Heart left ventricle (tissue), 16 donors: ENCODE results near the gene GNRH2. TPM values are rescaled to one million over a fixed set of nuclear protein-coding genes. Genes with fewer than 3 reads are reported as not detected.
A peak's percentile ranks its signal among the peaks of the same experiment; 100 is the strongest.

Experiments used
- ATAC-seq, 4 donors: fragments of 200-7000 bp; cut with Tn5 transposase; one replicate each; pipeline ENCODE4 v1.9.1; 2020 to 2022; ENCODE audit warnings: moderate library complexity in 4 of 4, mild to moderate bottlenecking in 3 of 4, moderate number of reproducible peaks in 1 of 4
- DNase-seq, 5 donors: peaks; one replicate each; pipeline ENCODE4 v3.0.0-alpha.2; 2020
- H3K27ac ChIP-seq, 12 donors: fragments of 200-600 bp; sonication (generic) in 4 of 12; one replicate each; pipeline versions ENCODE4 v1.5.0 to v1.8.0; 2016 to 2022; ENCODE audit warnings: mild to moderate bottlenecking in 2 of 12
- H3K27me3 ChIP-seq, 9 donors: fragments of 200-600 bp; sonication (generic) in 2 of 9; one replicate each; pipeline versions ENCODE4 v1.5.1 to v1.8.0; 2016 to 2022; ENCODE audit warnings: mild to moderate bottlenecking in 3 of 9
- H3K36me3 ChIP-seq, 9 donors: fragments of 200-600 bp; sonication (generic) in 2 of 9; one replicate each; pipeline versions ENCODE4 v1.5.0 to v1.8.0; 2018 to 2022; ENCODE audit warnings: mild to moderate bottlenecking in 2 of 9
- H3K4me1 ChIP-seq, 12 donors: fragments of 200-600 bp; sonication (generic) in 4 of 12; one replicate each; pipeline versions ENCODE4 v1.5.0 to v1.8.0; 2016 to 2022; ENCODE audit warnings: mild to moderate bottlenecking in 3 of 12
- H3K4me3 ChIP-seq, 12 donors: fragments of 200-600 bp; sonication (generic) in 4 of 12; one replicate each; pipeline versions ENCODE4 v1.5.0 to v1.8.0; 2017 to 2022; ENCODE audit warnings: mild to moderate bottlenecking in 9 of 12, moderate library complexity in 4 of 12
- H3K9me3 ChIP-seq, 12 donors: fragments of 200-600 bp; sonication (generic) in 4 of 12; one replicate each; pipeline versions ENCODE4 v1.5.0 to v1.8.0; 2016 to 2022; ENCODE audit warnings: mild to moderate bottlenecking in 1 of 12
- CTCF ChIP-seq, 12 donors: fragments of 200-600 bp; sonication (generic) in 4 of 12; IDR thresholded peaks; one replicate each; pipeline versions ENCODE4 v1.5.0 to v1.8.0; 2018 to 2022; ENCODE audit warnings: antibody characterized with exemption in 12 of 12, mild to moderate bottlenecking in 5 of 12
- POLR2A ChIP-seq, 2 donors: fragments of 450-650 bp; IDR thresholded peaks; one replicate each; pipeline ENCODE4 v1.6.1; 2017; ENCODE audit warnings: antibody characterized with exemption in 2 of 2, mild to moderate bottlenecking in 2 of 2, moderate library complexity in 2 of 2
- WGBS, 4 donors: extraction: QIAGEN DNeasy Blood & Tissue Kit in 2 of 4; methylation state at CpG; one replicate each; pipeline versions ENCODE4 v1.1.5 to v1.1.7; 2013 to 2018; 5-methylcytosine and 5-hydroxymethylcytosine counted together
- intact Hi-C, 10 donors: fragments of 100-400 bp; cut with DNase I; formaldehyde crosslinking; loops; one replicate each; pipeline versions ENCODE4 v1.11.1 to v1.14.2; 2022
- polyA plus RNA-seq, 2 donors: library from polyadenylated mRNA; stranded (reverse); fragments of 200-250 nt; gene quantifications; one replicate each; pipeline ENCODE4 v1.2.3, GENCODE V29; 2013
- total RNA-seq, 9 donors: library from RNA; depleted of rRNA in 2 of 9; stranded (reverse); fragments of >200 nt in 2 of 9; fragmentation: NEBNext Ultra II Directional in 3 of 9; extraction: Animal tissue kit (Norgen Biotek cat#: 25700) in 3 of 9; gene quantifications; one replicate each; pipeline versions ENCODE4 v1.1.0 to v1.2.4, GENCODE V29; 2016 to 2023
- donor health status: ischemic (EF 13 %, LVEDD 7.1; RV severe dilation, severe dysfunction).
- donor health status: healthy with polysubstance abuse.
- donor health status: DM: no; HTN: yes; CAD: no.
- donor health status: DM: no; HTN: no; CAD: no.
- donor health status: ischemic (EF 25% LVEDD 6.9; RV normal size, moderate dysfunction).
- donor health status: ischemic (EF 25% LVEDD 5.7; RV mildly dilated, moderate dysfunction).
- donor health status: healthy.
- donor health status: DM: yes; HTN: yes; CAD: no.
- donor health status: ischemic (EF 35%, LVEDD 5.7; RV mildly dilated, moderate dysfunction).
- donor health status: nonischemic (EF 11% LVEDD 7.7; RV severe dilation, severe dysfunction).
- donor health status: DM: yes; HTN: yes; CAD: no.
- donor health status: PGD.
- donor health status: ischemic (EF 29% LVEDD 5.4; RV normal size, mild dysfunction).
- donor health status: nonischemic (EF 23%, LVEDD 6.1; RV moderate dilation, normal function).

Gene GNRH2
- total and polyA plus RNA-seq, 11 donors = 0.48 TPM; not detected in 10

GRCh38 chr20:3042625-3043024, 797 bp upstream of the GNRH2 start:
- Histone ChIP-seq H3K27me3 (no peaks in the 10 kb centered on the region), H3K27ac (peak overlapping the region in 11 of 12 donors; percentile 48 to 73 (median 66)), H3K9me3 (no peaks in the 10 kb centered on the region), H3K4me1 (peaks cover 0 to 39% (median 26%) of the 10 kb centered on the region in 12 donors), H3K4me3 (no peak overlapping the region), H3K36me3 (peaks cover 0 to 34% (median 31%) of the 10 kb centered on the region in 9 donors)
- intact Hi-C loops = no loop called here
- peak in 4 of 5 donors; percentile 52 to 74 (median 64) for DNase-seq
- TF ChIP-seq POLR2A (IDR thresholded peaks at IDR 0.05) = no peak
- no peak for TF ChIP-seq CTCF (IDR thresholded peaks at IDR 0.05)
- WGBS, 4 donors = 83 to 89% (median 85%) methylated on average over 5 of the region's 5 CpGs
- peak in 1 of 4 donors; percentile 21 for ATAC-seq

GRCh38 chr20:3044336-3044965, 1.0 kb downstream of the GNRH2 start:
- H3K9me3 ChIP-seq = no peaks in the 10 kb centered on the region
- no peak for ATAC-seq
- H3K27ac ChIP-seq = peak overlapping the region in 6 of 12 donors; percentile 91 to 97 (median 94)
- peak in 1 of 5 donors; percentile 37 for DNase-seq
- peaks cover 0 to 39% (median 26%) of the 10 kb centered on the region in 12 donors for H3K4me1 ChIP-seq
- intact Hi-C loops = no loop called here
- WGBS, 4 donors = 94 to 100% (median 96%) methylated on average over 8 of the region's 8 CpGs
- peaks cover 0 to 34% (median 30%) of the 10 kb centered on the region in 9 donors for H3K36me3 ChIP-seq
- peak overlapping the region in 1 of 12 donors; percentile 77 for H3K4me3 ChIP-seq
- TF ChIP-seq CTCF (IDR thresholded peaks at IDR 0.05) = no peak
- no peak for TF ChIP-seq POLR2A (IDR thresholded peaks at IDR 0.05)
- H3K27me3 ChIP-seq = no peaks in the 10 kb centered on the region

- peak; percentile 65 to 78 (median 78) for ATAC-seq
- H3K9me3 ChIP-seq = no peaks in the 10 kb centered on the region
- H3K4me1 ChIP-seq = peaks cover 0 to 39% (median 26%) of the 10 kb centered on the region in 12 donors
Measured at GRCh38 chr20:3045042-3045815, 1.8 kb downstream of the GNRH2 start.

More at GRCh38 chr20:3045042-3045815, 1.8 kb downstream of the GNRH2 start:
- no peak for TF ChIP-seq CTCF (IDR thresholded peaks at IDR 0.05)
- intact Hi-C loops = no loop called here
- peaks cover 0 to 34% (median 29%) of the 10 kb centered on the region in 9 donors for H3K36me3 ChIP-seq
- H3K27ac ChIP-seq = peak overlapping the region; percentile 86 to 97 (median 92)
- DNase-seq = peak in 1 of 5 donors; percentile 89
- WGBS, 4 donors = 4 to 7% (median 5%) methylated on average over 19 to 24 of the region's 24 CpGs
- H3K27me3 ChIP-seq = no peaks in the 10 kb centered on the region
- peak overlapping the region; percentile 58 to 99 (median 88) for H3K4me3 ChIP-seq
